HepG2 (cell line): ENCODE results near the gene PTPRD.

Source experiments
- EZH2 ChIP-seq: conservative IDR thresholded peaks from 2 replicates; pipeline ENCODE4 v1.6.1; 2012; ENCODE audit warnings: mild to moderate bottlenecking, low read depth, low read length, moderate library complexity
- HOXD1 ChIP-seq: sonication (generic); formaldehyde crosslinking; IDR thresholded peaks from 2 replicates; pipeline ENCODE4 v1.5.0; 2020; ENCODE audit warnings: missing genetic modification reagents
- KAT7 ChIP-seq: IDR thresholded peaks from 2 replicates; pipeline ENCODE4 v1.6.1; 2018; ENCODE audit warnings: borderline replicate concordance, missing compliant biosample characterization
- MAFG ChIP-seq: sonication (generic); formaldehyde crosslinking; IDR thresholded peaks from 2 replicates; pipeline ENCODE4 v1.5.1; 2020; ENCODE audit warnings: mild to moderate bottlenecking, missing genetic modification reagents
- TBX2 ChIP-seq: sonication (generic); formaldehyde crosslinking; IDR thresholded peaks from 2 replicates; pipeline ENCODE4 v1.5.0; 2020; ENCODE audit warnings: missing genetic modification reagents, mild to moderate bottlenecking, borderline replicate concordance

GRCh38 chr9:9950813-9951212, 662.0 kb downstream of the PTPRD start:
- no peak for TF ChIP-seq HOXD1 (CRISPR knock-in tag)
- no peak for TF ChIP-seq KAT7 (CRISPR knock-in tag)
- no peak for TF ChIP-seq MAFG (CRISPR knock-in tag)
- TF ChIP-seq EZH2 = no peak
- TF ChIP-seq TBX2 = no peak
